IPS-18c (cell line): Measurements from ENCODE around the gene ZNF594.
"Not testable (repeated sequence)": the region's sequence is repeated elsewhere in the genome, so short reads cannot be mapped to it uniquely, and the experiment has no call there.

ENCODE experiments used
- H3K4me3 ChIP-seq: 2 replicates; pipeline ENCODE4 v1.7.0; 2013; ENCODE audit warnings: low read depth, mild to moderate bottlenecking, low read length, moderate library complexity; ENCODE audit not compliant: insufficient read depth
- H3K9me3 ChIP-seq: one replicate; pipeline ENCODE4 v1.6.1; 2013; ENCODE audit warnings: mild to moderate bottlenecking, low read length, moderate library complexity; ENCODE audit not compliant: control insufficient read depth, insufficient read depth

ZNF594 gene

GRCh38 chr17:5130687-5131086 is 61.0 kb downstream of the ZNF594 start:
- not testable (repeated sequence) for H3K9me3 ChIP-seq, H3K4me3 ChIP-seq

- H3K4me3 ChIP-seq: not testable (repeated sequence)
These were observed 61.4 kb downstream of the ZNF594 start for GRCh38 chr17:5130261-5130660.

GRCh38 chr17:5129770-5130169 is 61.9 kb downstream of the ZNF594 start:
- not testable (repeated sequence) for H3K9me3 ChIP-seq, H3K4me3 ChIP-seq

More at GRCh38 chr17:5130261-5130660, 61.4 kb downstream of the ZNF594 start:
- not testable (repeated sequence) for H3K9me3 ChIP-seq
